Progenitor cell of endocrine pancreas (in vitro differentiated cells): ENCODE data around the gene GPER1. TPM values are rescaled to one million over a fixed set of nuclear protein-coding genes. Genes with fewer than 3 reads are reported as not detected.

Experiments
- DNase-seq: peaks from one replicate; pipeline ENCODE4 v3.0.0; 2021; ENCODE audit warnings: low spot score; ENCODE audit not compliant: unreplicated experiment
- H3K27ac Mint-ChIP-seq: 2 replicates; pipeline ENCODE4 v1.8.0; 2021; ENCODE audit warnings: mild to moderate bottlenecking, moderate library complexity, mixed read lengths
- H3K27me3 Mint-ChIP-seq: 2 replicates; pipeline ENCODE4 v1.8.0; 2021; ENCODE audit warnings: mixed read lengths
- H3K36me3 Mint-ChIP-seq: 2 replicates; pipeline ENCODE4 v1.8.0; 2022; ENCODE audit warnings: mixed read lengths; ENCODE audit not compliant: insufficient read depth
- H3K4me1 Mint-ChIP-seq: 2 replicates; pipeline ENCODE4 v1.8.0; 2021; ENCODE audit warnings: low read depth, mixed read lengths
- H3K4me3 Mint-ChIP-seq: 2 replicates; pipeline ENCODE4 v1.8.0; 2021; ENCODE audit warnings: low read depth, mild to moderate bottlenecking, moderate library complexity, mixed read lengths
- H3K9me3 Mint-ChIP-seq: 2 replicates; pipeline ENCODE4 v1.8.0; 2021; ENCODE audit warnings: low read depth, mixed read lengths
- total RNA-seq: library from RNA; stranded (reverse); gene quantifications from 2 replicates; pipeline ENCODE4 v1.2.1, GENCODE V29; 2021
- TF ChIP-seq, protein P1 (sequence below): fragments of 200-600 bp; sonication (generic); IDR thresholded peaks from one replicate; pipeline ENCODE4 v1.5.0; 2021; ENCODE audit warnings: antibody characterized with exemption, mild to moderate bottlenecking; ENCODE audit not compliant: unreplicated experiment

The GPER1 gene
- total RNA-seq, 1 donor from 2014 or later, result 0.50 TPM

DNA sequence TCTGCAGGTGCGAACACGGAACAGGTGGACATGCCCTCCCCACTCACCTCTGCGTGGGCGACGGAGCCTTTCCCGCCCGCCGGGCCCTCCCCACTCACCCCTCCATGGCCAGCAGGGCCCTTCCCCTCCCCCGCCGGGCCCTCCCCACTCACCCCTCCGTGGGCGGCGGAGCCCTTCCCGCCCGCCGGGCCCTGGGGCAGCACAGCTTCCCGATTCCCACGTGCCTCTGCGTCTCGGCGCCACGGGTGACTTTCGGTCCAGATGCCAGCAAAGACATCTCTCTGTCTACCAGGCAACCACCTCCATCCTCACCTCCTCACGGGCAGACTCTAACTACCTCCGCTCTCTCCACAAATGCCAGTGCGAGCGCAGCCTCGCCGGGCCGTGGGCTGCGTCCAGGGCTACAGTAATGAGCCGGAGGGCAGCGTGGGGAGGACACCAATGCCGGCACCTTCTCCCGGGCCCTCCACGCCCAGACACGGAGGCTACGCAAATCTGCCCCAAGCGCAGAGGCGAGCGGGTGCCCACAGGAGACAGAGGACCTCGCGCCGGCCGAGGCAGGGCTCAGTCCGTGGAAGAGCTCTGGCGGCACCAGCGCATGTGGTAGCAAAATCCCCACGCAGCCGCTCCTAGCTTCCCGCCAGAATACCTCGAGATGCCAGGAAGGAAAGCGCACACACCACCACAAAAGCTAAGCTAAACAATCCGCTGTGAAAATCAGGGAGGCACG lies 21.8 kb downstream of the GPER1 start:
- Mint-ChIP-seq H3K4me3 (no peak overlapping the region), H3K9me3 (no peaks in the 10 kb centered on the region), H3K4me1 (peaks cover 3% of the 10 kb centered on the region), H3K27me3 (no peaks in the 10 kb centered on the region), H3K27ac (no peak overlapping the region), H3K36me3 (peaks cover 2% of the 10 kb centered on the region)
- TF ChIP-seq, protein P1, sequence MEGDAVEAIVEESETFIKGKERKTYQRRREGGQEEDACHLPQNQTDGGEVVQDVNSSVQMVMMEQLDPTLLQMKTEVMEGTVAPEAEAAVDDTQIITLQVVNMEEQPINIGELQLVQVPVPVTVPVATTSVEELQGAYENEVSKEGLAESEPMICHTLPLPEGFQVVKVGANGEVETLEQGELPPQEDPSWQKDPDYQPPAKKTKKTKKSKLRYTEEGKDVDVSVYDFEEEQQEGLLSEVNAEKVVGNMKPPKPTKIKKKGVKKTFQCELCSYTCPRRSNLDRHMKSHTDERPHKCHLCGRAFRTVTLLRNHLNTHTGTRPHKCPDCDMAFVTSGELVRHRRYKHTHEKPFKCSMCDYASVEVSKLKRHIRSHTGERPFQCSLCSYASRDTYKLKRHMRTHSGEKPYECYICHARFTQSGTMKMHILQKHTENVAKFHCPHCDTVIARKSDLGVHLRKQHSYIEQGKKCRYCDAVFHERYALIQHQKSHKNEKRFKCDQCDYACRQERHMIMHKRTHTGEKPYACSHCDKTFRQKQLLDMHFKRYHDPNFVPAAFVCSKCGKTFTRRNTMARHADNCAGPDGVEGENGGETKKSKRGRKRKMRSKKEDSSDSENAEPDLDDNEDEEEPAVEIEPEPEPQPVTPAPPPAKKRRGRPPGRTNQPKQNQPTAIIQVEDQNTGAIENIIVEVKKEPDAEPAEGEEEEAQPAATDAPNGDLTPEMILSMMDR, result no peak
- no peak for DNase-seq

- Mint-ChIP-seq H3K36me3 (peaks cover 2% of the 10 kb centered on the region), H3K9me3 (no peaks in the 10 kb centered on the region), H3K27ac (no peak overlapping the region), H3K27me3 (no peaks in the 10 kb centered on the region), H3K4me3 (no peak overlapping the region), H3K4me1 (no peaks in the 10 kb centered on the region)
- DNase-seq, result no peak
- TF ChIP-seq, protein P1, result no peak
These were observed 22.4 kb downstream of the GPER1 start for GRCh38 chr7:1110358-1110757.

- H3K4me1 Mint-ChIP-seq, result no peaks in the 10 kb centered on the region
- no peak for DNase-seq
- H3K4me3 Mint-ChIP-seq, result no peak overlapping the region
- no peaks in the 10 kb centered on the region for H3K9me3 Mint-ChIP-seq
- TF ChIP-seq, protein P1, result no peak
- H3K27ac Mint-ChIP-seq, result no peak overlapping the region
- no peaks in the 10 kb centered on the region for H3K27me3 Mint-ChIP-seq
- H3K36me3 Mint-ChIP-seq, result peaks cover 2% of the 10 kb centered on the region
These were observed 23.2 kb downstream of the GPER1 start for GRCh38 chr7:1111156-1111555.

DNA sequence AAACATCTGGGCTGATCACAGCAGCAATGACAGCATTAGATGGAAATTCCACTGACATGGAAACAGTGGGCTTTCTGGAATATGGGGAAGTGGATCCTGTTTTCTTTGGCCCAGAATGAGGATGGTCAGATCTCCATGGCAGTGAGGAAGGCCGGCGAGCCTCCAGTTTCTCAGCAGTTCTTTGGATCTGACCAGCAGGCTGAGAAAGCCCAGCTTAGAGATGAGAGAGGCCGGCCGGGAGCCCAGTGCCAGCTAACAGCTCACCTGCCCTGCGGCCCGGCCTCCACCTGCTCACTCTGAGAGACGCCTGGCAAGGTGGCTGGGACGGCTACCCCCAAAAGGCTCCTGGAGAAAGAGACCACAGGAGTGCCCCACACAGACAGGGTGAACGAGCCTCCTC lies 24.2 kb downstream of the GPER1 start:
- TF ChIP-seq, protein P1, result no peak
- H3K27ac Mint-ChIP-seq, result no peak overlapping the region
- H3K9me3 Mint-ChIP-seq, result no peaks in the 10 kb centered on the region

DNA sequence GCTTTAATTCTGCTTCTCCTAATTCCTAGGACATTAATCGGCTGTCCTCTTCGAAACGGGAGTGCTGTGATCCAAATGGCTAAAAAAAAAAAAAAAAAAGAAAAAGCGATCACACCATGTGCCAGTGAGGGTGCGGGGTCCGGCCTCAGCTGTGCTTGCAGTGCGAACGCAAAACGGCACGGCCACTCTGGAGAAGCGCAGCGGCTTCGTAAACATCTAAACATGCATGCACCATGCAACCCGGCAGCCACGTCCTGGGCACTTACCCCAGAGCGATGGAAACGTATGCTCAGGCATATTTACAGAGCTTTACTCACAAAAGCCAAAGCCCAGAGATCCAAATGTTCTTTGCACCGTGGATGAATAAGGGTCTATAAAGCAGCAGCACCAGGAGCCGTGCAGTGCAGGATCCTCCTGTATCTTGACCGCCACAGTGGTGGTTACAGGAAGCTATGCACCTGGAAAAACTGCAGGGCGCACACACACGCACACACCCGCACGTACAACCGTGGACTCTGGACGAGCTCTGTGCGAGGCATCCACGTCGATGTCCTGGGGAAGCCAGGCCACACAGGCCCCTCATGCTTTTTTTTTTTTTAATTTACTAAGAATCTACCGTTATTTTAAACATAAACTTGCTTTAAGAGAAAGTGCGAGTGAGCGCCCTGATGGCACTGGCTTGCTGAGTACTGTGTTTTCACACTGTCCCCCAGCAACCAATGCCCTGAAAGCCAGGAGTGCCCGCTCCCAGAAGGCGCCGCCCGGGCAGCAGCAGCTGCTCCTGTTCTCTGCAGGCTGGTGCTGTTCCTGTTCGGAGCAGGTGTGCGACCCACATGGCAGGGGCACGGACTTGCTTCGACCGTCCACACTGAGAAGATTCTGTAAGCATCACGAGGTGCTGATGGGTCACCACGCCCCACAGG lies 25.0 kb downstream of the GPER1 start:
- Mint-ChIP-seq H3K36me3 (peaks cover 9% of the 10 kb centered on the region), H3K4me3 (no peak overlapping the region), H3K9me3 (no peaks in the 10 kb centered on the region), H3K27me3 (no peaks in the 10 kb centered on the region), H3K27ac (peak overlapping the region; percentile 16), H3K4me1 (no peaks in the 10 kb centered on the region)
- no peak for DNase-seq
- TF ChIP-seq, protein P1, result no peak

More for the DNA sequence above, 24.2 kb downstream of the GPER1 start:
- peaks cover 2% of the 10 kb centered on the region for H3K36me3 Mint-ChIP-seq
- no peaks in the 10 kb centered on the region for H3K4me1 Mint-ChIP-seq
- DNase-seq, result no peak
- no peak overlapping the region for H3K4me3 Mint-ChIP-seq
- H3K27me3 Mint-ChIP-seq, result no peaks in the 10 kb centered on the region
